ENCODE results near the gene TSHZ1. TPM values are rescaled to one million over a fixed set of nuclear protein-coding genes. Genes with fewer than 3 reads are reported as not detected.

TSHZ1 gene
- polyA plus RNA-seq, 1 of the 3 experiments (the other 2 are of a cell fraction): 2.6 TPM

DNA sequence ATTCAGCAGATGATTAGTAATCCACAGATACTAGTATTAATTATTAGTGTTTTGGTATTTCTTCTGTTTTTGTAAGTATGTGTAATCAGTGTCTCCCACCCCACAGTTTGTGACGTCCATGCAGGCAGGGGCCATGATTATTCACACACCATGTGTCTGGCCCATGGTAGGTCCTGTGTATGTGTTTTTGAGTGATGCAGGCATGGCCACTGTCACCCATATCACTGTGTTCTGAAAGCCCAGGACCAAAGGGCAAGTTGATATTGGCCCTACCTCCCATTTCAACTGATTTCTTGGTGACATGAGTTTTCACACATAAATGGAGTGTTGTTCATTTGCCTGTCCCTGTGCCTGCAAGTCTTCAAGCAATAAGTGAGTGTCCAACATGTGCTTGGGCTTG, 104.0 kb downstream of the TSHZ1 start:
- Histone ChIP-seq H3K9me3 (no peaks in the 10 kb centered on the region), H3K9ac (no peak overlapping the region), H3K27ac (ENCODE audit: low read depth in 2 of 2, low read length in 1 of 2) (no peak overlapping the region), H3K27me3 (ENCODE audit: insufficient read depth) (no peaks in the 10 kb centered on the region), H3K79me2 (ENCODE audit: insufficient read depth) (no peaks in the 10 kb centered on the region), H3K4me3 (ENCODE audit: low read depth in 2 of 2, low read length in 1 of 2) (no peak overlapping the region), H3F3A (replicated peaks; ENCODE audit: insufficient read depth) (no peaks in the 10 kb centered on the region), H3K4me1 (ENCODE audit: control insufficient read depth in 1 of 2, insufficient read depth in 2 of 2, low read depth in 1 of 2, low read length in 1 of 2) (no peaks in the 10 kb centered on the region), H3K9me2 (no peaks in the 10 kb centered on the region), H4K20me1 (ENCODE audit: insufficient read depth) (no peaks in the 10 kb centered on the region), H2AFZ (ENCODE audit: low read depth) (no peak overlapping the region), H3K4me2 (no peak overlapping the region), H3K36me3 (replicated peaks in 1 of 2; ENCODE audit: control insufficient read depth in 1 of 2, insufficient read depth in 2 of 2, low read length in 1 of 2) (no peaks in the 10 kb centered on the region)
- ChIA-PET CTCF (no interaction called here), POLR2A (no interaction called here)
- 67% methylated on average over 1 of the region's 1 CpG for WGBS (ENCODE audit: low lambda C conversion rate)
- TF ChIP-seq, protein P1, sequence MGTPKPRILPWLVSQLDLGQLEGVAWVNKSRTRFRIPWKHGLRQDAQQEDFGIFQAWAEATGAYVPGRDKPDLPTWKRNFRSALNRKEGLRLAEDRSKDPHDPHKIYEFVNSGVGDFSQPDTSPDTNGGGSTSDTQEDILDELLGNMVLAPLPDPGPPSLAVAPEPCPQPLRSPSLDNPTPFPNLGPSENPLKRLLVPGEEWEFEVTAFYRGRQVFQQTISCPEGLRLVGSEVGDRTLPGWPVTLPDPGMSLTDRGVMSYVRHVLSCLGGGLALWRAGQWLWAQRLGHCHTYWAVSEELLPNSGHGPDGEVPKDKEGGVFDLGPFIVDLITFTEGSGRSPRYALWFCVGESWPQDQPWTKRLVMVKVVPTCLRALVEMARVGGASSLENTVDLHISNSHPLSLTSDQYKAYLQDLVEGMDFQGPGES (IDR thresholded peaks at IDR 0.05; ENCODE audit: low read depth, low read length): no peak
- no peak for TF ChIP-seq RAD21 (IDR thresholded peaks at IDR 0.05; ENCODE audit: low read length)
- no peak for TF ChIP-seq JUND (IDR thresholded peaks at IDR 0.05)
- TF ChIP-seq GABPA (IDR thresholded peaks at IDR 0.05; ENCODE audit: low read depth): no peak
- TF ChIP-seq, protein P2, sequence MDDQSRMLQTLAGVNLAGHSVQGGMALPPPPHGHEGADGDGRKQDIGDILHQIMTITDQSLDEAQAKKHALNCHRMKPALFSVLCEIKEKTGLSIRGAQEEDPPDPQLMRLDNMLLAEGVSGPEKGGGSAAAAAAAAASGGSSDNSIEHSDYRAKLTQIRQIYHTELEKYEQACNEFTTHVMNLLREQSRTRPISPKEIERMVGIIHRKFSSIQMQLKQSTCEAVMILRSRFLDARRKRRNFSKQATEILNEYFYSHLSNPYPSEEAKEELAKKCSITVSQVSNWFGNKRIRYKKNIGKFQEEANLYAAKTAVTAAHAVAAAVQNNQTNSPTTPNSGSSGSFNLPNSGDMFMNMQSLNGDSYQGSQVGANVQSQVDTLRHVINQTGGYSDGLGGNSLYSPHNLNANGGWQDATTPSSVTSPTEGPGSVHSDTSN (IDR thresholded peaks at IDR 0.05): no peak
- TF ChIP-seq RCOR1 (IDR thresholded peaks at IDR 0.05; ENCODE audit: low read length): no peak
- TF ChIP-seq FOSL2 (IDR thresholded peaks at IDR 0.05; ENCODE audit: borderline replicate concordance, low read depth): no peak
- no peak for TF ChIP-seq FOXM1 (IDR thresholded peaks at IDR 0.05; ENCODE audit: low read depth)
- TF ChIP-seq RFX5 (IDR thresholded peaks at IDR 0.05; ENCODE audit: low read length): no peak
- TF ChIP-seq, protein P3, sequence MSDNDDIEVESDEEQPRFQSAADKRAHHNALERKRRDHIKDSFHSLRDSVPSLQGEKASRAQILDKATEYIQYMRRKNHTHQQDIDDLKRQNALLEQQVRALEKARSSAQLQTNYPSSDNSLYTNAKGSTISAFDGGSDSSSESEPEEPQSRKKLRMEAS (IDR thresholded peaks at IDR 0.05; ENCODE audit: low read depth): no peak
- TF ChIP-seq SMC3 (IDR thresholded peaks at IDR 0.05; ENCODE audit: low read depth, low read length): no peak
- TF ChIP-seq EP300 (IDR thresholded peaks at IDR 0.05; ENCODE audit: borderline replicate concordance in 1 of 2, low read depth in 1 of 2, low read length in 1 of 2): no peak
- TF ChIP-seq TEAD4 (IDR thresholded peaks at IDR 0.05; ENCODE audit: borderline replicate concordance, insufficient read depth): no peak
- TF ChIP-seq REST (IDR thresholded peaks at IDR 0.05; ENCODE audit: low read depth, low read length): no peak
- no peak for DNase-seq

Data from SK-N-SH (cell line).